Heart right ventricle (tissue), 16 donors: ENCODE measurements around the gene ATP8B3. TPM values are rescaled to one million over a fixed set of nuclear protein-coding genes. Genes with fewer than 3 reads are reported as not detected.
A peak's percentile ranks its signal among the peaks of the same experiment; 100 is the strongest.

Experiments
- ATAC-seq, 8 donors: fragments of 200-7000 bp; cut with Tn5 transposase; one replicate each; pipeline ENCODE4 v1.9.1; 2020; ENCODE audit warnings: mild to moderate bottlenecking in 8 of 8, moderate library complexity in 8 of 8, moderate number of reproducible peaks in 1 of 8
- DNase-seq, 2 donors: peaks; one replicate each; pipeline ENCODE4 v3.0.0-alpha.2; 2020
- H3K27ac ChIP-seq, 10 donors: fragments of 200-600 bp; sonication (generic) in 2 of 10; one replicate each; pipeline versions ENCODE4 v1.5.0 to v1.8.0; 2020 to 2022; ENCODE audit warnings: mild to moderate bottlenecking in 3 of 10
- H3K27me3 ChIP-seq, 7 donors: fragments of 200-600 bp; one replicate each; pipeline ENCODE4 v1.8.0; 2021 to 2022; ENCODE audit warnings: mild to moderate bottlenecking in 2 of 7
- H3K36me3 ChIP-seq, 9 donors: fragments of 200-600 bp; sonication (generic) in 1 of 9; one replicate each; pipeline versions ENCODE4 v1.5.0 to v1.8.0; 2020 to 2022; ENCODE audit warnings: mild to moderate bottlenecking in 2 of 9
- H3K4me1 ChIP-seq, 9 donors: fragments of 200-600 bp; sonication (generic) in 1 of 9; one replicate each; pipeline versions ENCODE4 v1.5.0 to v1.8.0; 2020 to 2022; ENCODE audit warnings: mild to moderate bottlenecking in 4 of 9
- H3K4me3 ChIP-seq, 10 donors: fragments of 200-600 bp; sonication (generic) in 2 of 10; one replicate each; pipeline versions ENCODE4 v1.5.0 to v1.8.0; 2020 to 2022; ENCODE audit warnings: mild to moderate bottlenecking in 7 of 10, moderate library complexity in 2 of 10
- H3K9me3 ChIP-seq, 11 donors: fragments of 200-600 bp in 10 of 11; sonication (generic) in 2 of 11; one replicate each; pipeline versions ENCODE4 v1.5.0 to v1.8.0; 2013 to 2022; ENCODE audit warnings: mild to moderate bottlenecking in 2 of 11, control low read depth in 1 of 11, moderate library complexity in 1 of 11
- WGBS, 2 donors: extraction: QIAGEN DNeasy Blood & Tissue Kit; methylation state at CpG; one replicate each; pipeline ENCODE4 v1.1.7; 2013; ENCODE audit warnings: inconsistent platforms in 1 of 2; 5-methylcytosine and 5-hydroxymethylcytosine counted together
- intact Hi-C, 10 donors: fragments of 100-400 bp; cut with DNase I; formaldehyde crosslinking; loops; one replicate each; pipeline versions ENCODE4 v1.11.1 to v1.14.2; 2022
- polyA plus RNA-seq, 2 donors: library from polyadenylated mRNA; stranded (reverse); fragments of 200-250 nt; gene quantifications; one replicate each; pipeline ENCODE4 v1.2.3, GENCODE V29; 2013
- total RNA-seq, 10 donors: library from RNA; stranded (reverse); fragmentation: NEBNext Ultra II Directional in 3 of 10; extraction: Animal tissue kit (Norgen Biotek cat#: 25700) in 3 of 10; gene quantifications; one replicate each; pipeline versions ENCODE4 v1.2.1 to v1.2.4, GENCODE V29; 2021 to 2023
- TF ChIP-seq, protein P1 (sequence below), 9 donors: fragments of 200-600 bp; sonication (generic) in 2 of 9; IDR thresholded peaks; one replicate each; pipeline versions ENCODE4 v1.5.0 to v1.8.0; 2021 to 2022; ENCODE audit warnings: antibody characterized with exemption in 9 of 9, mild to moderate bottlenecking in 5 of 9, moderate library complexity in 1 of 9
- donor health status: Arrhythmogenic right ventricular cardiomyopathy.
- donor health status: ischemic (EF 13 %, LVEDD 7.1; RV severe dilation, severe dysfunction).
- donor health status: healthy with polysubstance abuse.
- donor health status: DM: no; HTN: yes; CAD: no.
- donor health status: DM: no; HTN: no; CAD: no.
- donor health status: ischemic (EF 25% LVEDD 6.9; RV normal size, moderate dysfunction).
- donor health status: ischemic (EF 25% LVEDD 5.7; RV mildly dilated, moderate dysfunction).
- donor health status: healthy.
- donor health status: DM: yes; HTN: yes; CAD: no.
- donor health status: Ischemic cardiomyopathy.
- donor health status: ischemic (EF 35%, LVEDD 5.7; RV mildly dilated, moderate dysfunction).
- donor health status: nonischemic (EF 11% LVEDD 7.7; RV severe dilation, severe dysfunction).
- donor health status: DM: yes; HTN: yes; CAD: no.
- donor health status: PGD.
- donor health status: ischemic (EF 29% LVEDD 5.4; RV normal size, mild dysfunction).
- donor health status: nonischemic (EF 23%, LVEDD 6.1; RV moderate dilation, normal function).

ATP8B3 gene
- total and polyA plus RNA-seq, 12 donors: 0.13 to 3.4 (median 0.52) TPM

- 2 to 6% methylated on average over 29 of the region's 29 CpGs for WGBS, 2 donors
Observed at GRCh38 chr19:1756705-1757465, 55.2 kb downstream of the ATP8B3 start.

DNA sequence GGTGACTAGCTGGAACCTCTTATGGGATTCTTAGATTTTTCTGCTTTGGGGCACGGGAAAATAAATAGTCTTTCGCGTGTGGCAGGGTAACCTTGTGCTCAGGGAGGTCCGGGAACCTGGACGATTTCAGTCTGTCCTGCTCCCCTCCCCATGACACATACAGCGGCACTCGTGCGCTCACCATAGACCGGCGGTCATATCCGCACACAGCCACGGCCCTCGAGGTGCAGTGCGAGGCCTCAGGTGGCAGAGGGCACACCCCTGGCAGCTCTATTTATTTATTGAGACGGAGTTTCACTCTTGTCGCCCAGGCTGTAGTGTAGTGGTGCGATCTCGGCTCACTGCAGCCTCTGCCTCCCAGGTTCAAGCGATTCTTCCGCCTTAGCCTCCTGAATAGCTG lies 55.8 kb downstream of the ATP8B3 start:
- ATAC-seq (no peak), DNase-seq (no peak)
- TF ChIP-seq, protein P1, sequence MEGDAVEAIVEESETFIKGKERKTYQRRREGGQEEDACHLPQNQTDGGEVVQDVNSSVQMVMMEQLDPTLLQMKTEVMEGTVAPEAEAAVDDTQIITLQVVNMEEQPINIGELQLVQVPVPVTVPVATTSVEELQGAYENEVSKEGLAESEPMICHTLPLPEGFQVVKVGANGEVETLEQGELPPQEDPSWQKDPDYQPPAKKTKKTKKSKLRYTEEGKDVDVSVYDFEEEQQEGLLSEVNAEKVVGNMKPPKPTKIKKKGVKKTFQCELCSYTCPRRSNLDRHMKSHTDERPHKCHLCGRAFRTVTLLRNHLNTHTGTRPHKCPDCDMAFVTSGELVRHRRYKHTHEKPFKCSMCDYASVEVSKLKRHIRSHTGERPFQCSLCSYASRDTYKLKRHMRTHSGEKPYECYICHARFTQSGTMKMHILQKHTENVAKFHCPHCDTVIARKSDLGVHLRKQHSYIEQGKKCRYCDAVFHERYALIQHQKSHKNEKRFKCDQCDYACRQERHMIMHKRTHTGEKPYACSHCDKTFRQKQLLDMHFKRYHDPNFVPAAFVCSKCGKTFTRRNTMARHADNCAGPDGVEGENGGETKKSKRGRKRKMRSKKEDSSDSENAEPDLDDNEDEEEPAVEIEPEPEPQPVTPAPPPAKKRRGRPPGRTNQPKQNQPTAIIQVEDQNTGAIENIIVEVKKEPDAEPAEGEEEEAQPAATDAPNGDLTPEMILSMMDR (IDR thresholded peaks at IDR 0.05): no peak
- no peaks in the 10 kb centered on the region for H3K36me3 ChIP-seq
- H3K27me3 ChIP-seq: peaks cover 67 to 91% (median 89%) of the 10 kb centered on the region in 7 donors
- WGBS, 2 donors: 3 to 4% methylated on average over 20 of the region's 20 CpGs
- intact Hi-C loops: no loop called here
- H3K27ac ChIP-seq: no peak overlapping the region
- peaks cover 0 to 22% (median 9%) of the 10 kb centered on the region in 9 donors for H3K4me1 ChIP-seq
- no peak overlapping the region for H3K4me3 ChIP-seq
- H3K9me3 ChIP-seq: no peaks in the 10 kb centered on the region

More at GRCh38 chr19:1756705-1757465, 55.2 kb downstream of the ATP8B3 start:
- Histone ChIP-seq H3K4me1 (peaks cover 0 to 22% (median 9%) of the 10 kb centered on the region in 9 donors), H3K27me3 (peaks cover 62 to 91% (median 89%) of the 10 kb centered on the region in 7 donors), H3K9me3 (no peaks in the 10 kb centered on the region), H3K4me3 (peak overlapping the region in 1 of 10 donors; percentile 3), H3K27ac (no peak overlapping the region), H3K36me3 (no peaks in the 10 kb centered on the region)
- ATAC-seq (no peak), DNase-seq (no peak)
- TF ChIP-seq, protein P1 (IDR thresholded peaks at IDR 0.05): no peak
- intact Hi-C loops: no loop called here

DNA sequence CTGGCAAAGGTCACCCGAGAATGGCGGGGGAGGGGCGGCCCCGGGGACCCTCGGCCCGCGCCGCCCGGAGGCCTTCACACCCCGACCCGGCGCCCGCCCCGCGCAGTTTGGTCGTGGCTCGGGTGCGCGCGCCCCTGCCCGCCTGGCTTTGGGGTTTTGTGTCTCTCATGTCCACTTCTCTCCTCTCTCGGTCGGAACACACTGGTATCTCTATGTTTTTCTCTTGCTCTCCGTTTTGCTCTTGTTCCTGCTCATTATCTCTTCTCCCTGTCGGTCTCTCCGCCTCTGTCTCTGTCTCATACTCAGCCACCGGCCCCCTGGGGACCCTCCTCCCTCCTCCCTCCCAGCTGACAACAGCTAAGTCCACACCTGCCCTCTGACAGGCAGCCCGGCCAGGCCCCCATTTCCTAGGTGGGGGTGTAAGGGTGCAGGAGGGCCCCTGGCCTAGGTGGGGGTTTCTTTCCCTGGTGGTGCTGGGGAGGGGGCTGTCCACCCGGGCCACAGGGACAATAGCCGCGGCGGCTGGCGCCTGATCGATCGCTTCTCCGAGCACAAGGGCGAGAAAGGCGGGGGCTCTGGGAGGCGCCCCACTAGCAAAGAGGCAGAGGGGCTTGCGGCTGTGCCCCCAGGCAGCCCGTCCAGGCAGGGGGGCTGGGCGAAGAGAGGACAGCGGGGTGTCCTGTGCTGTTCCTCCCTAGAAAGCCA lies 56.5 kb downstream of the ATP8B3 start:
- intact Hi-C loops: no loop called here
- Histone ChIP-seq H3K4me3 (no peak overlapping the region), H3K27me3 (peaks cover 71 to 91% (median 89%) of the 10 kb centered on the region in 7 donors), H3K27ac (no peak overlapping the region), H3K4me1 (peaks cover 0 to 22% (median 9%) of the 10 kb centered on the region in 9 donors), H3K36me3 (no peaks in the 10 kb centered on the region), H3K9me3 (no peaks in the 10 kb centered on the region)
- DNase-seq (no peak), ATAC-seq (no peak)
- TF ChIP-seq, protein P1 (IDR thresholded peaks at IDR 0.05): no peak
- 0 to 2% methylated on average over 43 of the region's 43 CpGs for WGBS, 2 donors

- Histone ChIP-seq H3K4me3 (no peak overlapping the region), H3K4me1 (peaks cover 0 to 29% (median 12%) of the 10 kb centered on the region in 9 donors), H3K27ac (no peak overlapping the region), H3K36me3 (no peaks in the 10 kb centered on the region), H3K27me3 (peaks cover 75 to 91% (median 89%) of the 10 kb centered on the region in 7 donors), H3K9me3 (no peaks in the 10 kb centered on the region)
- DNase-seq (no peak), ATAC-seq (no peak)
- 1% methylated on average over 76 to 80 of the region's 80 CpGs for WGBS, 2 donors
- TF ChIP-seq, protein P1 (IDR thresholded peaks at IDR 0.05): no peak
- intact Hi-C loops: no loop called here
Observed at GRCh38 chr19:1754636-1755466, 57.2 kb downstream of the ATP8B3 start.
